IMR-90 (cell line): ENCODE measurements around the gene MYO9B. TPM values are rescaled to one million over a fixed set of nuclear protein-coding genes. Genes with fewer than 3 reads are reported as not detected.
A peak's percentile ranks its signal among the peaks of the same experiment; 100 is the strongest.

Source experiments
- ATAC-seq: fragments of 200-7000 bp; cut with Tn5 transposase; 2 replicates; pipeline ENCODE4 v1.9.1; 2020; ENCODE audit warnings: low read depth, mild to moderate bottlenecking, moderate library complexity
- BruUV-seq: library from RNA; stranded (reverse); fragments of 400-500 nt; replicated peaks from 2 replicates; lab custom pipeline; 2021; lab: Mats Ljungman, UMichigan
- CTCF ChIA-PET: fragments of 300-600 bp; formaldehyde crosslinking; extraction: SDS; loops from one replicate; lab custom pipeline; 2021; ENCODE audit warnings: antibody characterized with exemption; lab: Yijun Ruan, JAX
- POLR2A ChIA-PET: fragments of 300-600 bp; sonication (Branson Sonifier 250); formaldehyde crosslinking; loops from one replicate; lab custom pipeline; 2022; ENCODE audit warnings: antibody characterized with exemption; ENCODE audit not compliant: unreplicated experiment; lab: Charles Lee
- DNase-seq: peaks from one replicate; pipeline ENCODE4 v3.0.0; 2013
- H2AFZ ChIP-seq: replicated peaks from 2 replicates; pipeline ENCODE3; 2013; ENCODE audit warnings: low read length, mild to moderate bottlenecking; ENCODE audit not compliant: poor library complexity
- H2AK5ac ChIP-seq: 2 replicates; pipeline ENCODE4 v1.6.1; 2013; ENCODE audit warnings: low read depth, low read length, inconsistent platforms
- H2AK9ac ChIP-seq: replicated peaks from 2 replicates; pipeline ENCODE3; 2013; ENCODE audit warnings: mild to moderate bottlenecking, low read depth, low read length, moderate library complexity; ENCODE audit not compliant: poor library complexity
- H2BK120ac ChIP-seq: 2 replicates; pipeline ENCODE4 v1.6.1; 2013; ENCODE audit warnings: low read depth, low read length, inconsistent platforms
- H2BK15ac ChIP-seq: 3 replicates; pipeline ENCODE4 v1.6.1; 2013; ENCODE audit warnings: low read depth, low read length, inconsistent platforms
- H2BK20ac ChIP-seq: 2 replicates; pipeline ENCODE4 v1.6.1; 2013; ENCODE audit warnings: low read depth, mild to moderate bottlenecking, inconsistent platforms, low read length, moderate library complexity
- H2BK5ac ChIP-seq: 2 replicates; pipeline ENCODE4 v1.6.1; 2013; ENCODE audit warnings: mild to moderate bottlenecking, low read depth, low read length, inconsistent platforms; ENCODE audit not compliant: poor library complexity, severe bottlenecking
- H3K14ac ChIP-seq: replicated peaks from 2 replicates; pipeline ENCODE4 v1.6.1; 2013; ENCODE audit warnings: low read depth, low read length, inconsistent platforms
- H3K18ac ChIP-seq: 2 replicates; pipeline ENCODE4 v1.6.1; 2013; ENCODE audit warnings: low read depth, low read length, control low read depth
- H3K23ac ChIP-seq: 2 replicates; pipeline ENCODE4 v1.6.1; 2013; ENCODE audit warnings: low read depth, low read length, inconsistent platforms
- H3K27ac ChIP-seq: 2 replicates; pipeline ENCODE4 v1.5.1; 2013; ENCODE audit warnings: mild to moderate bottlenecking, control low read depth, low read length; ENCODE audit not compliant: insufficient read depth
- H3K27me3 ChIP-seq: 2 replicates; pipeline ENCODE4 v1.6.1; 2013; ENCODE audit warnings: low read length; ENCODE audit not compliant: control insufficient read depth, insufficient read depth
- H3K36me3 ChIP-seq: 2 replicates; pipeline ENCODE4 v1.6.1; 2013; ENCODE audit warnings: low read length, mixed read lengths; ENCODE audit not compliant: control insufficient read depth, insufficient read depth
- H3K4ac ChIP-seq: 2 replicates; pipeline ENCODE4 v1.6.1; 2013; ENCODE audit warnings: low read depth, low read length, inconsistent platforms
- H3K4me1 ChIP-seq: 2 replicates; pipeline ENCODE4 v1.6.1; 2013; ENCODE audit warnings: low read length, mixed read lengths; ENCODE audit not compliant: control insufficient read depth, insufficient read depth
- H3K4me2 ChIP-seq: 2 replicates; pipeline ENCODE4 v1.6.1; 2013; ENCODE audit warnings: low read depth, mild to moderate bottlenecking, control low read depth, low read length, moderate library complexity
- H3K4me3 ChIP-seq: 2 replicates; pipeline ENCODE4 v1.5.1; 2013; ENCODE audit warnings: low read depth, mild to moderate bottlenecking, control low read depth, low read length, moderate library complexity; ENCODE audit not compliant: insufficient read depth
- H3K56ac ChIP-seq: 2 replicates; pipeline ENCODE4 v1.6.1; 2013; ENCODE audit warnings: low read length, inconsistent platforms; ENCODE audit not compliant: insufficient read depth; ENCODE audit errors: extremely low read depth
- H3K79me1 ChIP-seq, 2 experiments: 2 replicates each; pipeline ENCODE4 v1.6.1; 2013; ENCODE audit warnings: low read length in 2 of 2, inconsistent platforms in 1 of 2, low read depth in 1 of 2
- H3K9ac ChIP-seq: 2 replicates; pipeline ENCODE4 v1.6.1; 2013; ENCODE audit warnings: low read depth, low read length, control low read depth
- H3K9me1 ChIP-seq: 2 replicates; pipeline ENCODE4 v1.6.1; 2013; ENCODE audit warnings: low read length, inconsistent platforms; ENCODE audit not compliant: insufficient read depth
- H3K9me3 ChIP-seq: 2 replicates; pipeline ENCODE4 v1.6.1; 2013; ENCODE audit warnings: low read length; ENCODE audit not compliant: control insufficient read depth, insufficient read depth
- H4K20me1 ChIP-seq: 2 replicates; pipeline ENCODE4 v1.6.1; 2013; ENCODE audit warnings: low read length, inconsistent platforms; ENCODE audit not compliant: insufficient read depth
- H4K5ac ChIP-seq: 2 replicates; pipeline ENCODE4 v1.6.1; 2013; ENCODE audit warnings: mild to moderate bottlenecking, low read depth, low read length, control low read depth
- H4K8ac ChIP-seq, 2 experiments: 2 replicates each; pipeline ENCODE4 v1.6.1; 2013; ENCODE audit warnings: low read depth in 2 of 2, low read length in 2 of 2, control low read depth in 1 of 2, inconsistent platforms in 1 of 2
- H4K91ac ChIP-seq: 2 replicates; pipeline ENCODE4 v1.6.1; 2013; ENCODE audit warnings: low read depth, low read length, inconsistent platforms; ENCODE audit not compliant: insufficient read depth
- BHLHE40 ChIP-seq: fragments of 150-350 bp; IDR thresholded peaks from 2 replicates; pipeline ENCODE4 v1.6.1; 2016; ENCODE audit warnings: mild to moderate bottlenecking, low read depth, low read length
- FOS ChIP-seq: fragments of 150-350 bp; IDR thresholded peaks from 2 replicates; pipeline ENCODE4 v1.6.1; 2016; ENCODE audit warnings: low read depth, low read length
- MAFK ChIP-seq: IDR thresholded peaks from 2 replicates; pipeline ENCODE4 v1.6.1; 2012; ENCODE audit warnings: low read depth, low read length, improper control_type of control experiment
- MAZ ChIP-seq: IDR thresholded peaks from 2 replicates; pipeline ENCODE4 v1.6.1; 2012; ENCODE audit warnings: low read depth, mild to moderate bottlenecking, low read length, improper control_type of control experiment, moderate library complexity, borderline replicate concordance
- MXI1 ChIP-seq: IDR thresholded peaks from 2 replicates; pipeline ENCODE4 v1.6.1; 2012; ENCODE audit warnings: low read depth, mild to moderate bottlenecking, low read length, moderate library complexity, borderline replicate concordance
- NFE2L2 ChIP-seq: fragments of 150-350 bp; IDR thresholded peaks from 2 replicates; pipeline ENCODE4 v1.6.1; 2016; ENCODE audit warnings: low read depth, mild to moderate bottlenecking, low read length
- POLR2A ChIP-seq: IDR thresholded peaks from 2 replicates; pipeline ENCODE4 v1.6.1; 2012; ENCODE audit warnings: mild to moderate bottlenecking, low read depth, low read length
- WGBS, 2 experiments: methylation state at CpG; one replicate each; pipeline versions ENCODE4 v1.1.5 to v1.1.7; 2013; ENCODE audit warnings: missing lambda C conversion rate in 2 of 2; ENCODE audit not compliant: insufficient read length in 1 of 2; ENCODE audit errors: extremely low coverage in 2 of 2; 5-methylcytosine and 5-hydroxymethylcytosine counted together
- dilution Hi-C: fragments of 300-500 bp; cut with HindIII; formaldehyde crosslinking; loops from one replicate; pipeline ENCODE4 v1.14.3; 2018; ENCODE audit warnings: low sequenced_read_pairs; ENCODE audit not compliant: unreplicated experiment
- in situ Hi-C: fragments of 300-500 bp; cut with MboI; formaldehyde crosslinking; loops from 3 replicates; pipeline ENCODE4 v1.14.3; 2019; ENCODE audit warnings: low sequenced_read_pairs, inconsistent platforms, mixed read lengths
- intact Hi-C: fragments of 100-400 bp; cut with micrococcal nuclease; formaldehyde crosslinking; loops from 2 replicates; pipeline ENCODE4 v1.10.0; 2022
- polyA plus RNA-seq, 3 experiments: library from polyadenylated mRNA; depleted of rRNA; stranded (reverse); fragments of >200 nt; gene quantifications; 2 replicates each; pipeline ENCODE4 v1.2.3, GENCODE V29; 2012; ENCODE audit warnings: low replicate concordance in 1 of 3
- total RNA-seq: library from RNA; depleted of rRNA; stranded (reverse); fragments of >200 nt; gene quantifications from 2 replicates; pipeline ENCODE4 v1.2.3, GENCODE V29; 2012
- TF ChIP-seq, protein P1 (sequence below): fragments of 150-350 bp; IDR thresholded peaks from 2 replicates; pipeline ENCODE4 v1.6.1; 2016; ENCODE audit warnings: low read depth, mild to moderate bottlenecking, low read length, moderate library complexity, borderline replicate concordance

Gene MYO9B
- total and polyA plus RNA-seq, 2 of the 4 experiments (the other 2 are of a cell fraction): 61.8 to 77.8 TPM

DNA sequence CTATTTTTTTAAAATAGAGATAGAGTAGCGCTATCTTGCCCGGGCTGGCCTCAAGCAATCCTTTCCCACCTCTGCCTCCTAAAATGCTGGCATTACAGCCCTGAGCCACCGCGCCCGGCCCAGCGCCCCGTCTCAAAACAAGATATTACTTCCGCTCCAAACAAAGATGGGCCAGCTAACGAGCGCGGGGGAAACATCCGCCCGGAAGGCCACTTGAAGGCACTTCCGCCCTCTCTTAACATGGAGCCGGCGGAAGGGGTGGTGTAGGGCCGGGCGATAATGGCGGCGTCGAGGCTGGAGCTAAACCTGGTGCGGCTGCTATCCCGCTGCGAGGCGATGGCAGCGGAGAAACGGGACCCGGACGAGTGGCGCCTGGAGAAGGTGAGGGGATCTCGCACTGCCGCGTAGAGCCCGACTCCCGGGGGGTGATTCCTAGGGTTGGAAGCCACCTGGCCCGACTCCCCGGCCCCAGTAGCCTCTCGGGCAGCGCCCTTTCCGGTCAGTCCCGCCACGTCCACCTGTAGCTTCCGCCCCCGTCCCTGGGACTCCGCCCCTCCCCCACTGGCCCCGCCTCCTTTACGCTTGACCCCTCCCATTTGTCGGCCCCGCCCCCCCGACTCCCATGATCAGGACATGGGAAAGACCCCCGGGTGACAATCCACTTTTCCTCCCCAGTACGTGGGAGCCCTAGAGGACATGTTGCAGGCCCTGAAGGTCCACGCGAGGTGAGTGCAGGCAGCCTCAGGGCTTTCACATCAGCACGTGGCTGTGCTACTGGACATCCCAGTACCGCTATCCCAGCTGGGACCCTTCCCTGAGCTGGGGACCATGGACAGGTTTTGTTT, 139.8 kb downstream of the MYO9B start, which contains the start of gene USE1:
Gene USE1 (plus strand): TSS at position 231 of the 845 bp plus-strand sequence. CDS start 49 bp downstream, at position 280.
- Histone ChIP-seq H2BK15ac (peak within 1 kb of the TSS; percentile 83; the same call in 1 of the 3 replicates), H3K4me2 (peak within 1 kb of the TSS; percentile 78), H3K27ac (peak within 1 kb of the TSS; percentile 92), H2BK5ac (peak within 1 kb of the TSS; percentile 87), H4K20me1 (no peaks in the 10 kb centered on the region), H3K14ac (peak within 1 kb of the TSS; percentile 100), H3K4me1 (peaks cover 12% of the 10 kb centered on the region), H4K5ac (peak within 1 kb of the TSS; percentile 96), H3K79me1 (peaks cover 16 to 19% of the 10 kb centered on the region in 2 experiments; a peak in 3 of 4 replicates), H3K4ac (peak within 1 kb of the TSS; percentile 98), H3K23ac (peak within 1 kb of the TSS; percentile 96), H2BK120ac (peak within 1 kb of the TSS; percentile 94), H2AK5ac (peak within 1 kb of the TSS; percentile 100), H2AK9ac (peak within 1 kb of the TSS; percentile 99), H4K8ac (peak within 1 kb of the TSS; percentile 96 to 100), H3K36me3 (peaks cover 49% of the 10 kb centered on the region), H4K91ac (peak within 1 kb of the TSS; percentile 98), H3K27me3 (no peaks in the 10 kb centered on the region), H3K4me3 (peak within 1 kb of the TSS; percentile 65), H3K56ac (peak within 1 kb of the TSS; percentile 87), H3K18ac (peak within 1 kb of the TSS; percentile 63), H3K9ac (peak within 1 kb of the TSS; percentile 77), H2AFZ (peak within 1 kb of the TSS; percentile 99), H2BK20ac (peak within 1 kb of the TSS; percentile 72; the same call in 1 of the 2 replicates), H3K9me1 (peaks cover 9% of the 10 kb centered on the region), H3K9me3 (no peaks in the 10 kb centered on the region)
- DNase-seq (peak; percentile 86), ATAC-seq (peak; percentile 94)
- in situ Hi-C loops (no loop called here), dilution Hi-C loops (no loop called here), intact Hi-C loops (no loop called here)
- WGBS, 2 experiments: 2% methylated on average over 24 of the region's 56 CpGs; no CpG with 5 or more reads in 1 of the 2 experiments
- ChIA-PET POLR2A (interaction anchor here (0.5 to 1.0 kb wide), 3 partner anchors 52 to 1064 kb away, joined by 4 to 14 read pairs (median 4); partner anchors contain the start of gene BABAM1), CTCF (interaction anchor here (0.7 kb wide), 1 partner anchor 1407 kb away, joined by 4 read pairs; no protein-coding TSS in a partner anchor)
- no TSS peak for BruUV-seq
- TF ChIP-seq POLR2A (peak; percentile 89), BHLHE40 (0 out of 2 replicates have a peak, but pooled peaks have one; percentile 3), MAZ (peak; percentile 43; the same call in 1 of the 2 replicates), MAFK (no peak), FOS (no peak), NFE2L2 (0 out of 2 replicates have a peak, but pooled peaks have one; percentile 2), MXI1 (peak; percentile 56; the same call in 1 of the 2 replicates)
- TF ChIP-seq, protein P1, sequence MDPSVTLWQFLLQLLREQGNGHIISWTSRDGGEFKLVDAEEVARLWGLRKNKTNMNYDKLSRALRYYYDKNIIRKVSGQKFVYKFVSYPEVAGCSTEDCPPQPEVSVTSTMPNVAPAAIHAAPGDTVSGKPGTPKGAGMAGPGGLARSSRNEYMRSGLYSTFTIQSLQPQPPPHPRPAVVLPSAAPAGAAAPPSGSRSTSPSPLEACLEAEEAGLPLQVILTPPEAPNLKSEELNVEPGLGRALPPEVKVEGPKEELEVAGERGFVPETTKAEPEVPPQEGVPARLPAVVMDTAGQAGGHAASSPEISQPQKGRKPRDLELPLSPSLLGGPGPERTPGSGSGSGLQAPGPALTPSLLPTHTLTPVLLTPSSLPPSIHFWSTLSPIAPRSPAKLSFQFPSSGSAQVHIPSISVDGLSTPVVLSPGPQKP: peak; percentile 33; the same call in 1 of the 2 replicates
